ENCODE measurements around the gene TNP2. TPM values are rescaled to one million over a fixed set of nuclear protein-coding genes. Genes with fewer than 3 reads are reported as not detected.
"Not testable (repeated sequence)": the region's sequence is repeated elsewhere in the genome, so short reads cannot be mapped to it uniquely, and the experiment has no call there.

Gene TNP2
- total RNA-seq, 1 donor from 2014 or later, result not detected

DNA sequence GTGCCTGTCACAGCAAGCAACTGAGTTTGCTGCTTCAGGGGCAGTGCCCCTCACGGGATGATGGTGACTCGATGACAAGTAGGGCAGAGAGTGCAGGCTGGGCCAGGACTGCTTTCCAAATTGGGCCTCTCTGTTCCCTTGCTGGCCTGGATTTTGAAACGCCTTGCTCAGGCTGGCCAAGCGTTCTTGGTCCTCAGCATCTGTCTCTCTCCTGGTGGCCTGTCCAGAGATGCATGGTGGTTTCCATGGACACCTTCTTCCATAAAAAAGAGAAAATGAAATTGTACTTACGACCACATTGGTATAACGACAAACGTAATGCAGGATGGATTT is 31.4 kb upstream of the TNP2 start:
- DNase-seq, result no peak

DNA sequence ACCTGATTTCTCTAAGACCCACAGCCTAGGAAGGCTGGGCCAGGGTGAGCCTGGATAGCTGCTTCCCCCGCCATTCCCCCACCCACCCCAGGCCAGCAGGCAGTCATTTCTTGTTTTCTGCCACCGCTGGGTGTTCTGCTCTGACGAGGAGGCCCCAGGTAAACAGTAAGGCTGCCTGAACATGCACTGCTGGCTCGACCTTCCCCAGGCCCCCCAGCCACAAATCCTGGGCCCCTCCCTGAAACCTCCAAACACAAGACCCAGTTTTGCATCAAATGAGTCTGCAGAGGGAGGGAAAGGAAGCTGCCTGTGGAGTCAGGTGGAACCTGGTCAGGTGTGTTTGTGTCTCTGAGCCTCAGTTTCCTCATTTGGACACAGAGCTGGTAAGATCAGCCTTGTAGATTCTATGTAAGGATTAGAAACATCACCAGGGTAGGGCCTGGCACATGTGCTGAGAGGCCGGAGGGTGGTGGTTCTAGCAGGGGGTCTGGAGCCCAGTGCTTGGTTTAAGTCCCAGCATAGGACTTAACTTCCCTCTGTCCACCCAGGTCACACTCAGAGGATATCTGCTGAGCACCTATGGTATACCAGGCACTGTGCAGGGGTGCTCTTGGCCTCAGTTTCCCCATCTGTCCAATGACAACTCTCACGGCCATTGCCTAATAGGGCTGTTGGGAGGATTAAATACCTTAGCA is 30.9 kb upstream of the TNP2 start:
- no peak for DNase-seq

DNA sequence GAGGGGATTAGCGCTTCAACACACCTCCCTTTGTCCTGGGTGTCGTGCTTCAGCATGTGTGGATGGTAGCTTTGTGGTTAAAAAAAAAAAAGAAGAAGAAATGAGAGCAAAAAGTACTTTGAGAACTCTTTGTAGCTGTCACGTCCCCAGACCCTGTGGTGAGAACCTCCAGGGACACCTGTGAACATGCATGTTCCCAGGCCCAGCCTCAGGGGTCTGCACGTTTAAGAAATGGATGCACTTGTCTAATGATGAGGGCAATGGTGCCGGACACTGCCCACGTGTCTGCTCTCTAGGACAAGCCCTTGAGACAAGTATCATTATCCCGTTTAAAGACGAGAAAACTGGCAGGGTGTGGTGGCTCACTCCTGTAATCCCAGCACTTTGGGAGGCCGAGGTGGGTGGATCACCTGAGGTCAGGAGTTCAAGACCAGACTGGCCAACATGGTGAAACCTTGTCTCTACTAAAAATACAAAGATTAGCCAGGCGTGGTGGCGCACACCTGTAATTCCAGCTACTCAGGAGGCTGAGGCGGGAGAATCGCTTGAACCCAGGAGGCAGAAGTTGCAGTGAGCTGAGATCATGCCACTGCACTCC is 29.9 kb upstream of the TNP2 start:
- DNase-seq, result not testable (repeated sequence)

DNA sequence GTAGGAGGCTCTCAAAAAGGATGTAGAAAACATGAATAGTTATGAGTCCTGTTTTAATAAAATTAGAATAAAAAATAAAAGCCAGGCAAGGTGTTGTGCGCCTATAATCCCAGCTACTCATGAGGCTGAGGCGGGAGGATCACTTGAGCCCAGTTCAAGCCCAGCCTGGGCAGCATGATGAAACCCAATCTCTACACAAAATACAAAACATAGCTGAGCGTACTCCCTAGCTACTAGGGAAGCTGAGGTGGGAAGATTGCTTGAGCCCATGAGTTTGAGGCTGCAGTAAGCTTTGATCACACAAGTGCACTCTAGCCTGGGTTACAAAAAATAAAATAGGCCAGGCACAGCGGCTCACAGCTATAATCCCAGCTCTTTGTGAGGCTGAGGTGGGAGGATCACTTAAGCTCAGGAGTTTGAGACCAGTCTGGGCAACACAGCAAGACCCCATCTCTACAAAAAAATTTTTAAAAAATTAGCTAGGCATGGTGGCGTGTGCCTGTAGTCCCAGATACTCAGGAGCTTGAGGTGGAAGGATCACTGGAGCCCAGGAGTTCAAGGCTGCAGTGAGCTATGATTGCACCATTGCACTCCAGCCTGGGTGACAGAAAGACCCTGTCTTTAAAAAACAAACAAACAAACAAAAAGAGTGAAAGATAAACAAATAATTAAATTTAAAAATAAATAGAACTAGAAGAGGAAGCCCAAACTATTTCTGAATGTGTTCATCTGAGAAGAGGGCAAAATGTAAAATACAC is 29.2 kb upstream of the TNP2 start:
- no peak for DNase-seq

DNA sequence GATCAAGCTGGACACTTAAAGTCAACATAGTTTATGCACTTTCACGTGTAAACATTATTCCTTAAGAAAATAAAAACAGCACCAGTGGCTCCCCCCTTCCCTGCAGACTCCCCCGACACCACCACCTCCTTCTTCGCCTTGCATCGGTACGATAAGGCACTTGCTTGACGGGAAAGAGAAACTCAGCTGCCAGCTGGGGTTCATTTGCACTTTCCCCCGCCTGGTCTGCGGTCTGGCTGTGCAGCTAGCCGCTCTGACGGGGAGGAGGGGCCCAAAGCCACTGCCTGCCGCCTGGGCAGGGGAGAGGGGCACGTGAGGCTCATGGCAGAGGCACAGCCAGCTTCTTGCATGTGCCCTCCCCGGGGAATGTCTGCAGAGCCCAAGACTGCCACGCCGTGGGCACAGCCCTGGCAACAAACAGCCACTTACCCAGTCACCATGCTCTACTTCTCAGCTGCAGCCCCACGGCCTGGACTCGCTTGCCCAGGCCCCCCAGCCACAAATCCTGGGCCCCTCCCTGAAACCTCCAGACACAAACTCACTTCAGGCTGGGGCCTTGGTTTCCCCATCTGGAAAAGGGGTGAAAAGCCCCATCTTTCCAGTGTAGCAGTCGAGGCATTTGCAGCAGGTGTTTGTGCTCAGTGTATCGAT is 28.5 kb upstream of the TNP2 start:
- peak; percentile 84 for DNase-seq

DNA sequence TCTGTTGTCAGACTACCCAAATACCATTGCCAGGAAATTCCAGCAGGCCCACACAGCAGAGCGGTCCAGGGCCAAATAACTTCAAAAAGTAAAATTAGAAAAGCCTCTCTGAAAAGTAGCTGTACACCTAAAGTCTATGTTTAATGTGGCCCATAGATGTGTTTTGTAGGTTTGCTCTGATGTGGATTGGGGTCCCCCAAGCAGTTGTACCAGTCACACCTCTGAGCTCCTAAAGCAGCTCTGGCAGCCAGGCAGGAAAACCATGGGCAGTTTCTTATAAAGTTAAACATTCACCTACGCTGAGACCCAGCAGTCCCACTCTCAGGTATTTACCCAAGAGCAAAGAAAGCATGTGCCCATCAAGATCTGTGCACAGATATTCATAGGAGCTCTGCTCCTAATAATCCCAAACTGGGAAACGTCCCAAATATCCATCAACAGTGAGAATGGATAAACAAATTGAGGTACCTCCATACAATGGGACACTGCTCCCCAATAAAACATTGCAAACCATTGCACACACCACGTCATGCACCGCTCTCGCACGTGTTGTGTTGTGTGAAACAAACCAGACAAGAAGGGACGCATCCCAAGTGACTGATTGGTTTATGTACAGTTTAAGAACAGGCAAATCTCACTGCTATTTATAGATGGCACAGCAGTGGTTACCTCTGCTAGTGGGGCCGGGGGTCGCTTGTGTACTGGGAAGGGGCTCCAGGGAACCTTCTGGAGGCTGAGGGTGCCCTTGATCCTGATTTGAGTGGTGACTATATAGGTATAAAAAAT is 27.8 kb upstream of the TNP2 start:
- peak; percentile 77 for DNase-seq

DNA sequence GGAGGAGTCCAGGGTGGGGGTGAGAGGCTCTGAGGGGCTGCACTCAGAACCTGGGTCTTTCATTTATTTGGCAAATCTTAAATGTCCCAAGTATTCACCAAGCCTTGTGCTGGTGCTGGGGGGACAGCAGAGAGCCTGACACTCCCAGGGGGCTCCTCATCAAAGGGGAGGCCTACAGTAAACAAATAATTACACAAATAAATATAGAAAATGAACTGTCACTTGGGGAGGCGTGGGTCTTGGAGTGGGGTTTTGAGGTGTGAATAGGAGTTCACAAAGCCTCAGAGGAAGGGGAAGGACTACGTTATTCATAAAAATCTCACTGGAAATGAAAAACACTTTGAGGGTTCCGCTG is 27.2 kb upstream of the TNP2 start:
- DNase-seq, result no peak

DNA sequence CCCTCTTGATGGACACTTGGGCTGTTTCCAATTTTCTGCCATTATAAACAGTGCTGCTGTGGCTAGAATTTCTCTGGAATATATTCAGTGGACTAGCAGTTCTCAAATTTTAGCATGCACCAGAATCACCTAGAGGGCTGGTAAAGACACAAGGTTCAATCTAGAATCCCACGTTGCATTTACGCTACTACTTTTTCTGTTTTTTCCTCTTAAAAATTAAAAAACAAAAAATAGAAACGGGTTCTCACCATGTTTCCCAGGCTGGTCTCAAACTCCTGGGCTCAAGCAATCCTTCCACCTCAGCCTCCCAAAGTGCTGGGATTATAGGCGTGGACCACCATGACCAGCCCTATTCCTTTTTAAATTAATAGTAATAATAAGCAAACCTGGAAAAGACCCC is 26.5 kb upstream of the TNP2 start:
- DNase-seq, result no peak

DNA sequence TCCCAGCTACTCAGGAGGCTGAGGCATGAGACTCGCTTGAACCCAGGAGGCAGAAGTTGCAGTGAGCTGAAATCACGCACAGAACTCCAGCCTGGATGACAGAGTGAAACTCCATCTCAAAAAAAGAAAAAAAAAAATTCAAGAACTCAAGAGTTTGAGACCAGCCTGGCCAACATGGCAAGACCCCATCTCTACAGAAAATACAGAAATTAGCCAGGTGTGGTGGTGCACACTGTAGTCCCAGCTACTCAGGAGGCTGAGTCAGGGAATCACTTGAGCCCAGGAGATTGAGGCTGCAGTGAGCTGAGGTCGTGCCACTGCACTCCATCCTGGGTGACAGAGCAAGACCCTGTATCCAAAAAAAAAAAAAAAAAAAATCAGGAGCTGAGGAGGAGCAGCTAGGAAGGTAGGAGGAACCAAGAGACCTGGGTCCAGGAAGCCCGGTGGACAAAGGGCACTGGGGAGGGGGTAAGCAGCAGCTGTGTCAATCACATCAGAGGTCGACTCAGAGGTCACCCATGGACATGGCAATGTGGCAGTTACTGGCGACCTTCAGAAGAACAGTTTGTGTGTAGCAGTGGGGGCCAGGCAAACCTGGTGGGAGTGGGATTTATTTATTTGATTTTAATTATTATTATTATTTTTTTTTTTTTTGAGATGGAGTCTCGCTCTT is 23.1 kb upstream of the TNP2 start:
- DNase-seq, result no peak

DNA sequence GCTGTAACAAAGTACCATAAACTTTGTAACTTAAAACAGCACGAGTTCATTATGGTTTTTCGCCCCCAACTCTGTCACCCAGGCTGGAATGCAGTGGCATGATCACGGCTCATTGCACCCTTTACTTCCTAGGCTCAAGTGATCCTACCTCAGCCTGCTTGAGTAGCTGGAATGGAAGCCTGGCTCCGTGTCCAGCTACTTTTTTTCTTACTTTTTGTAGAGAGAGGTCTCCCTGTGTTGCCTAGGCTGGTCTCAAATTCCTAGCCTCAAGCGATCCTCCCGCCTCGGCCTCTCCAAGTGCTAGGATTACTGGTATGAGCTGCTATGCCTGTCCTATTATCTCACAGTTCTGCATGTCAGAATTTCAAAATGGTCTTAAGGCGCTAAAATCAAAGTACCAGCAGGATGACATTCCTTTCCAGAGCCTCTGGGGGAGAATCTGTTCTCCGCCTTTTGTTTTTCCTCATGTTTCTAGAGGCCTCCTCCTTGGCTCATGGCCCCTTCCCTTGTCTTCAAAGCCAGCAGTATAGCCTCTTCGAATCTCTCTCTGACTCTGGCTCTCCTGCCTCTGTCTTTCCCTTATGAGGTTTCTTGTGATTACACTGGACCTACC is 22.1 kb upstream of the TNP2 start:
- no peak for DNase-seq

DNA sequence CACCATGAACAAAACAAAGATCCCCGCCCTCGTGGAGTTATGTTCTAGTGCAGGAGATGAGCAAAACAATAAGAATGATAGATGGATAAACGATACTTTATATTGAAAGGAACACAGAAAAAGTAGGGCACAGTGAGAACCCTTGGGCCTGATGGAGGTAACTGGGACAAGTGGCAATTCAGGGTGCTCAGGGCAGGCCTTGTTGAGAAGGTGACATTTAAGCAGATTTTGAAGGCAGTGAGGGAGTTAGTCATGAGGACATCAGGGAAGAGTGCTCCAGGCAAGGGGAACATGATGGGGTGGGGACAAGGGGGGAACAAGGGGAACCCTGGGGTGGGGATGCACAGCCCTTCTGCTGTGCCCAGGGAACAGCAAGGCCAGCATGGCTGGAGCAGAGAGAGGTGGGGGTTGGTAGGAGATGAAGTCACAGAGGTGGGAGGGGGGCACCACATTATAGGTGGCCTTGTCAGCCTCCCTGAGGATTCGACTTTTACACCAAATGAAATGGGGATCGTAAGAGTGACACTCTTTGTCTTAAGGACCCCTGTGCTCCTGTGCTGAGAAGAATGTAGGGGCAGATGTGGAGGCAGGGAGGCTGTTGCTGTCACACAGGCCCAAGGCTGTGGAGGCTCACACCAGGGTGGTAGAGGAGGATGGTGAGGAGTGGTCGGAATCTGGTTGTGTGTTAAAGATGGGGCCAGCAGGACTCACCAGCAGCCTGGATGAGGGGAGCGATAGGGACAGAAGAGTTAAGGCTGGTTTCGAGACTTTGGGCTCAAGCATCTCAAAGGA is 21.2 kb upstream of the TNP2 start:
- DNase-seq, result no peak

DNA sequence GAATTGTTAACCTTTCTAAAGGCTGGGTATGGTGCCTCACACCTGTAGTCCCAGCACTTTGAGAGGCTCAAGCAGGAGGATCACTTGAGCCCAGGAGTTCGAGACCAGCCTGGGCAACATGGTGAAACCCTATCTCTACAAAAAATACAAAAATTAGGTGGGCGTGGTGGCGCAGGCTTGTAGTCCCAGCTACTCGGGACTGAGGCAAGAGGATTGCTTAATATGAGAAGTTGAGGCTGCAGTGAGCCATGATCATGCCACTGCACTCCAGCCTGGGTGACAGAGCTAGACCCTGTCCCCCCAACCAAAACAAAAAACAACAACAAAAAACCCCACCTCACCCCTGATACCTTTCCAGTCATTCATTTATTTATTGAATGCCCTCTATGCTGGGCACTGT is 20.6 kb upstream of the TNP2 start:
- DNase-seq, result not testable (repeated sequence)

DNA sequence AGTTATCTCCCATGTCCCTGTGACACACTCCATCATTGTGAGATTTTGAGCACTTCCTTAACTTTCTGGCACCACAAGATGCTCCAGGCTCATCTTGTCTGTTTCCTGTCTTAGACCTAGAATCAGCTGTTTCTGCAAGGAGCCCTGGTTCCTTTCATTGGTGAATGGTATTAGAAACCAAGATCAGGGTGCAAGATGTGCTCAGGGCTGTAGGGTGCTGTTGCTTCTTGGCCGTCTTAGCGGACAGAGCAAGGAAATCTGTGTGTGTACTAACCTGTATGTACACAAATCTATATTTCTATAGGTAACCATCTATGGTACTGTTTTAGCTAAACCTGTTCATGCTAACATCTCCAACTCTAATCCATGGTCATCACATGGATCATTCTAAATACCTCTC is 20.1 kb upstream of the TNP2 start:
- no peak for DNase-seq

DNA sequence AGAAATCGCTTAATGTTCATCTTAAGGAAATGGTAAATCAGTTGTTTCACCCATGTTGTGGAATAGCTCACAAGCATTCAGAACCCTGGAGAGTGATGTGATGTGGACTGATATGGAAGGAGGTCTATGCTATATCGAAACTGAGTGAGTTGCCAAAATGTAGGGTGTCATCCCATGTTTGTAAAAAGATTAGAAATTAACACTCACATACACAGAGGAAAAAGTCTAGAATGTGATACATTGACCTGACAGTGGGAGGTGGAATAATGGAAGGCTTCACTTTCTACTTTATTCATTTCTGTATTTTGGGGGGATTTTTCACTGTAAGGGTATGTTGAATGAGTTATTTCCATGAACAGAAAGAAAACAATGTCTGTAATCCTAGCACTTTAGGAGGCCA is 16.7 kb upstream of the TNP2 start:
- no peak for DNase-seq

DNA sequence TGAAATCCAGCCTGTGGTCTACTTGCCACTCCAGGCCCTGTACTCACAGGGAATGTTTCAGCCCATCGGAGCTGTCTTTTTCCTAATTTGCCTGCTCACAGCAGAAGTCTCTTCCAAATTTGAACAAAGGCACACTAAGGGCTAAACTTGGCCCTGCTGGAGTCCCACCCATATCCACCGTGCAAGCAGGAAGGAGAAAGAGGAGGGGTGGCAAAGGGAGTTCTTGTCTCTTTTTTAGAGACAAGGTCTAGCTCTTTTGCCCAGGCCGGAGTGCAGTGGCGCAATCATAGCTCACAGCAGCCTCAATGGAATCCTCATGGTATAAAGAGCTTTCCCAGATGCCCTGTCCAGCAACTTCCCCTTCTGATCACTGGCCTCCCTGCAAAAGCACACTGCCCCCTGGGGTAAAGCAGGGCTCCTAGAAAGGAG is 14.7 kb upstream of the TNP2 start:
- no peak for DNase-seq

DNA sequence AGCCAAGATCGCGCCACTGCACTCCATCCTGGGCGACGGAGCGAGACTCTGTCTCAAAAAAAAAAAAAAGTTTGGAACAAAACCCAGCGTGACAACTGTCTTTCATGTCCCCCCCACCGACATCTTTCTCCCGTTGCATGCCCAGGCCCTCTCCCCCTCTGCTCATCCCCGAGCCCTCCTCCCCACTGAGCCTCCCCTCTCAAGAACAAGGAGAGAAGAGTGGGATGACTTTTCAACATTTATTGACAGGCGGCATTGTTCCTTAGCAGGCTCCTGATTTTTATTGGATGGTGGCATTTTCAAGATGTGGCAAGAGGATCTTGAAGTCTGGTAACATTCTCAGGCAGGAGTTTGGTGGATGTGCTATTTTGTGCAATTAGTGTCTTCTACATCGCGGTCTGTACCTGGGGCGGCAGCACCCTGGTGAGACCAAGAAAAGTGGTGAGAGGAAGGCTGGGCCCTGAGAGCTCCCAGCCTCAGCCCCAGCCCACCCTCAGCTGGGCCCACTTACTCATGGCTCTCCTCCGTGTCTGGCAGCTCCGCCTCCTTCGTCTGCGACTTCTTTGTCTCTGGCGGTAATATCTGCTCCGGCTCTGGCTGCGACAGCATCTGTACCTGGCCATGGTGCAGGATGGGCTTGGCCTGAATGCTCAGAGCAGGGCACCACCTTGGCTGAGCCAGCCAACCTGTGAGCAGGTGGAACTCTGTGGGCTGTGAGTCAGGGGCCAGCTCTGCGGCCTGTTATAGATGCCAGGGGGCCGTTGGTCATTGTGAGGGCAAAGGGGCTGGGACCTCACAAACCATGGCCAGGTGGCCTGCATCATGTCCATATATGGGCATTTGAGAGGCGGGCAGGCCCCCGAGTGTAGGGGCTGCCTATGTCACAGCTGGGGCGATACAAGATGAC is 11.7 kb upstream of the TNP2 start, which contains the start of gene PRM1:
Gene PRM1, minus strand, starts transcription at position 715 of the 907 bp plus-strand sequence. Its CDS starts 92 bp downstream, at position 623.
- no peak for DNase-seq

DNA sequence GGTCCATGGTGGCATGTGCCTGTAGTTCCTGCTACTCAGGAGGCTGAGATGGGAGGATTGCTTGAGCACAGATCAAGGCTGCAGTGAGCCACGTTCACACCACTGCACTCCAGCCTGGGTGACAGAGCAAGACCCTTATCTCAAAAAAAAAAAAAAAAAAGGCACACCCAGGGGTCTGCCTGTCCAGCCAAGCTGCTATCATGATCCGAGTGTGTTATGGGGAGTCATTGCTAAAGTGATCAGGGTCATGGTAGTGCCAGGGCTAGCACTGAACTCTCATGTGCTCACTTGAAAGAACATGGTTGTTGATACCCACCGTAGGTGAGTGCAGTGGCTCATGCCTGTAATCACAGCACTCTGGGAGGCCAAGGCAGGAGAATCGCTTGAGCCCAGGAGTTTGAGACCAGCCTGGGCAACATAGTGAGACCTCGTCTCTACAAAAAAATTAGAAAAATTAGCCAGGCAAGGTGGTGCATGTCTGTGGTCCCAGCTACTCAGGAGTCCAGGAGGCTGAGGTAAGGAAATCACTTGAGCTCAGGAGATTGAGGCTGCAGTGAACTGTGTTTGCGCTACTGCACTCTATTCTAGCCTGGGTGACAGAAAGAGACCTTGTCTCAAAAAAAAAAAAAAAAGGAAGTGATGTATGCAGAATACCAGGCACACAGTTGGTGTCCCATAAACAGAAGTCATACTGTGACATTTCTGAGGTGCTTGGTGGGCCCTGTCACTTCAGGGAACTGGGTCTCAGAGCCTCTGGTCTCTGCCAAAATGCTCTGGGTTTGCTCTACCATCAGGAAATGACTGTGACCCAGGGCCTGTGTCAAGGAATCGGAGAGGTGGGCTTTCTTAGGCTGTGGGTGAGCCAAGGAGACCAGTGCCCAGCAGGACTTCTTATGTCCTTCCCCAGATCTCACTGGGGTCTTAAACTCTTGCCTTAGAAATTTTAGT is 9.8 kb upstream of the TNP2 start:
- DNase-seq, result no peak
